NCI-H460 (cell line): ENCODE data around the gene SLC7A14. TPM values are rescaled to one million over a fixed set of nuclear protein-coding genes. Genes with fewer than 3 reads are reported as not detected.

Experiments
- DNase-seq: peaks from one replicate; pipeline ENCODE4 v3.0.0-alpha.2; 2016; ENCODE audit warnings: low read depth; ENCODE audit errors: extremely low read depth
- total RNA-seq: library from RNA; depleted of rRNA; stranded (reverse); fragments of >200 nt; shearing (Covaris generic); gene quantifications from 2 replicates; pipeline ENCODE4 v1.2.3, GENCODE V29; 2014

The SLC7A14 gene
- total RNA-seq, 1 experiment from 2014 or later = not detected

- DNase-seq = no peak
Observed at GRCh38 chr3:170475092-170475685, 110.7 kb downstream of the SLC7A14 start.

GRCh38 chr3:170473358-170473757 lies 112.5 kb downstream of the SLC7A14 start:
- DNase-seq = no peak

DNA sequence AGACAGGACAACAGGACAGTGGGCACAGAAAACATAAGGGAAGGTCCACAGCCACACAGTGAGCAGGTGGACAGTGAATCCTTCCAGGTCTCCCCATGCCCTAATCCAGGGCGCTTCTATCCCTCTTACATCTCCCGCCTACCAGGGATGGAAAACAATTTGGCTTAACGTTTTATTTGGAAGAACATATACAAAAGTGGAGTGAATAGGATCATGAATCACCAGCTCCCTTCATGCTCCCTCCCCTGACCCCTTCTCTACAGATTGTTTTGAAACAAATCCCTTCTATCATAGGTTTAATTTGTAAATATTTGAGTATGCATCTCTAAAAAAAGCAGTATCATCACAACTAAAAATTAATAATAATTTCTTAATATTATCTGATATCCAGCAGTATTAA lies 114.7 kb downstream of the SLC7A14 start:
- no peak for DNase-seq

GRCh38 chr3:170470063-170471016 lies 115.5 kb downstream of the SLC7A14 start:
- no peak for DNase-seq

- no peak for DNase-seq
Observed at GRCh38 chr3:170469151-170470062, 116.5 kb downstream of the SLC7A14 start.

DNA sequence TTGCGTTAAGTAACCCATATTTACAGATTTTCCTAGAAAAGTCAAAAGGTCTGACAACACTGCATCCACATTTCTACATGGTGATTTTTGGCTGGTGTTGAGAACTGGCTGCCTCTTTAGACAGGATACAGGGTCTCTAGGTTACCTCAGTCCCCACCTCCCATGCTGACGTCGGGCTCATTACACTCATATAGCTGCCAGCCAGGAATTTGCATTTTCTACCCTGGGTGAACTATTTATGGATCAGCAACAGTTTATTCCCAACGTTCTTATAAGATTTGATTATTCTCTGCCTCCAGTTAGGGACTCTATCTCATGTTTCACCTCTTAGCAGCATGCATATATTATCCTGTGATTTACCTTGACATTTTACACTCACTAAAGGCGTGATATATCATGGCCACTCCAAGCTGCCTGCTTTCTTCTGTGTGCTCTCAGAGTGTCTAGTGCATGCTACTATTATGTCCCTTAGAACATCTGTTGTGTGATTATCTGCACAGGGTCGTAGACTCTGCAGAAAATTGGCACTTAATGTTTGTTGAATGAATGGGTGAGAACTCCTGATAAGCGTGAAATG lies 118.2 kb downstream of the SLC7A14 start:
- no peak for DNase-seq

DNA sequence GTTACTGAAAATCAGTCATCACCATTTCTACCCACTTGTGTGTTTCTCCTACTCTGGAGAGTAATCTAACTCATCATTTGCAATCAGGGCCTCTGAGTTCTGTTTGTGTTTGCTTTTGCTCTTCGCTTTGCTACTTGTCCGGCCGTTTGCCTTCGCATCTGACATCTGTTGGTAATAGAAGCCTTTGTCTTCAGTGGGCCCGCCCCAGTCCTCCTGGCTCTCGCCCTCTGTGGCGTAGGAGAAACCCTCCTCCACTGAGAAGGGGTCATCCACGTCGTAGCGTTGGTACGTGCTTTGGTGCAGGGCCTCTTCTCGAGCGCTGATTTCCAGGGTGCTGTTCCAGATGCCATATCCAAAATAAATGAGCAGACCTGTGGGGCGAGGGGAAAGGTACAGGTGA lies 118.9 kb downstream of the SLC7A14 start:
- no peak for DNase-seq

- no peak for DNase-seq
Observed at GRCh38 chr3:170465955-170466354, 119.9 kb downstream of the SLC7A14 start.

GRCh38 chr3:170463011-170463410 lies 122.9 kb downstream of the SLC7A14 start:
- no peak for DNase-seq

- DNase-seq = no peak
Observed at GRCh38 chr3:170458285-170458684, 127.6 kb downstream of the SLC7A14 start.

DNA sequence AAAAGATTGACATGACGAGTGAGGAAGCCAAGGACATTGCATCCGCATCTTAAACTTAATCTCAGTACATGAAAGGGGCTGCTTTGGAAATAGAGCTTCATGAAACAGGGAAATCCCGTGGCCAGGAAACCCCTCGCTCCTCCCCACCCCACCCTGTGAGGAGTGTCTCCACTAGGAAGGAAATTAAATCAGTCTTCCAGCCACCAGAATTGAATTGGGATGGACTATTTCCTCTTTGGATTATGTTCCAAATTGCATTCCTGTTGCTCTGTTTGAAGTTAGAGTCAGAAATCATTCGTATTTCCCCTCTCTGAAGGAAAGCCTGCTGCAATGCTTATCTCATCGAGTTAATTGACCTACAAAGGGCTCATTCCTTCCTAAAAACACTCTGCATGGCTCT lies 131.4 kb downstream of the SLC7A14 start:
- DNase-seq = no peak

DNA sequence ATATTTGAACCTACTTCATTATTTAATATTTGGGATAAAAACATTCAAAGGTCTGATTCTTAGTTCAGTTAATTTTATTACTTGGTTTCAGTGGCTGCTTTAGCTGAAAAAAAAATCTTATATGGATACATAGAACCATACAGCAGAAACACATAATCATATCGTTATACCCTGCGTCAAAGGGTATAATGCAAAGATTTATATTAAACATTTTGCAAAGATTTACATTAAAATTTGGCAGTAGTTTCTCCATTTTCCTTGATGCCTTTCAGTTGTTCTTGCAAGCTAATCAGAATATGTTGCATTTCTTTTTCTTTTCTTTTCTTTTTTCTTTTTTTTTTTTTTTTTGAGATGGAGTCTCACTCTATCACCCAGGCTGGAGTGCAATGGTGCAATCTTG lies 135.8 kb downstream of the SLC7A14 start:
- no peak for DNase-seq

DNA sequence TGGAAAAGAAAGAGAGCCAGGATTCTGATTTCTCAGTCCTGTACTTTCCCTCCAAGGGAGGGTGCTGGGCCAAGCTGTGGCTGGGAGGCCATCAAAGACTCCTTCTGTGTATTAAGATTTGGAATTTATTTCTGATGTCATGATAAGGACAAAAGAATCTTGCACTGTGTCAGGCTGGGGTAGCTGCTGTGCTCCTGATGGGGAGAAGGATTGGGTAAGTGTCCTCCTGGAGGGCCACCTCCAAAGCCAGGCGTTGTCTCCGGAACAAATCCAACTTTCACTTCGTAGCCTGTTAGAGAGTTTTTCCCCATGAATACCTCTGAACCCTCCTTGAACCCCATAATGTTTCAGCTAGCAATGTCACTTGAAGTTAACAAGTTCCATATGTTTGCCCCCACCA lies 137.3 kb downstream of the SLC7A14 start:
- no peak for DNase-seq

GRCh38 chr3:170443457-170443856 lies 142.4 kb downstream of the SLC7A14 start:
- DNase-seq = no peak

DNA sequence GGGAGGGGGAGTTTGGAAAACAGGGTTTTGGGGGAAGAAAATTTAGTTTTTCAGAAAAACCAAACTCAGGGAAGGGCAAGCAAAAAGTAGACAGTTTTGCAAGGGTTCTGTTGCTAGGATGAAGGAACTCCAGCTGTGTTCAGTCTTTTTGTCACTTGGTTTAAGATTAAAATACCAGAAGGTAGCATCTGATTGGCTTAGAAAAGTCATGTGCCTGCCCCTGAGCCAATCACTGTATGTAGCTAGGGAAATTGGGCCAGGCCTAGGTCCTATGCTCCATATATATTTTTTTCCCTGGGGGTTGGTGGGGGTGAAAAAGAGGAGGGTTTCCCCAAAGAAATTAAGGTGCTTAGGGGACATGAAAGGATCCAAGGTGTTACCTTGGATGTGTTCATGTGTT lies 142.9 kb downstream of the SLC7A14 start:
- no peak for DNase-seq

GRCh38 chr3:170441412-170441811 lies 144.5 kb downstream of the SLC7A14 start:
- DNase-seq = no peak

DNA sequence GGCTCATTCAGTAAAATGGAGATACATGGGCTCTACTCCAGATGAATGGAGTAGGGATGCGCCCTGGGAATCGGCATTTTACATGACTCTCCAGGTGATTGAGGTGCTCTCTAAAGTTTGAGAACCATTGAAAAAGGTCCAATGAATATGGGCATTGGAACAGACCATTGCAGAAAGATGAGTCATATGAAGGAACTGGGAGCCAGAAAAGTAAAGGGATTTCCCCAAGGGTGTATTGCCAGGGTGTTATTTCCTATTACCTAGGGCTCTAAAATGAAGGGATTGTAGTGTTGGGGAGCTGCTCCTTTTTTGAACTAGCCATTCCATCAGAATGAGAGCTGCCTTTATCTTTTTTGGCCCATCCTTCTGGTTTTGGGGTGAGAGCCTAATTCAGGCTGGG lies 145.5 kb downstream of the SLC7A14 start:
- no peak for DNase-seq

DNA sequence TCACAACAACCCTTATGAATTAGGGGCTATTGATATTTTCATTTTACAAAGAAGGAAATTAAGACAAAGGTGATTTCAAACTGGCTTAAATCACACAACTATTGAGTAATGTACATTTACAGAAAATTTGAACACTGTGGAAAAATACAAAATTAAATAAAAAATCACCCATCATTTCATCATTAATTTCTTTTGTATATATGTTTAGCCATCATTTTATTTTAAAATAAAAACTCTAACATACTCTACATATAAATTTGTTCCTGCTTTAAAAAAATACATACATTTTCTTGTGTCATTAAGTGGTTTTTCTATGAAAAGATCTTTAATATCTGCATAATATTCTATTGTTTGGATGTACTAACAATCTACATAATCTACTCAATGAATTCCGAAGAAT lies 147.0 kb downstream of the SLC7A14 start:
- no peak for DNase-seq

- no peak for DNase-seq
Observed at GRCh38 chr3:170437696-170438407, 148.0 kb downstream of the SLC7A14 start.

DNA sequence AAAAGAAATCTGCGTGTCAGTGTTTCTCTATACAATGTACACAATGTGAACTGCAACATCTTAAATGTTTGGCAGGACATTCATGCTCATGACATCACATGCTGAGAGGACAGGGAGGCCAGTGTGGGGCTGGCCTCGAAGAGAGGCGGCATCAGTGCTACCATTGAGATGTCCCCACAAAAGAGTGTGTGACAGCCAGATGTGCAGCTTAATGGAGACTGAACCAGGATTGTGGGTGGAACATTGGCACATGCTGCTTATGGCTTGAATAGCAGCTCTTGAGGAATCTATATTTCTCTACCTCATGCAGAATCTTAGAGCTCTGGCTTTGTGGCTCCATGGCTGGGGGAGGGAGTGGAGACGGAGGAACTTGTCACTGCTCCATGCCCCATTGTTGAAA lies 148.7 kb downstream of the SLC7A14 start:
- no peak for DNase-seq
